Neural cell (in vitro differentiated cells): ENCODE results near the gene ZBTB7C.

Source experiments
- EZH2 ChIP-seq: fragments of 200-600, 300-800 bp; shearing (Covaris generic), sonication (generic); IDR thresholded peaks from 2 replicates; pipeline ENCODE4 v1.6.1; 2014; ENCODE audit warnings: antibody characterized with exemption, low read length, borderline replicate concordance, mild to moderate bottlenecking; ENCODE audit not compliant: insufficient read depth, poor library complexity, severe bottlenecking
- MXI1 ChIP-seq: fragments of 450-650 bp; conservative IDR thresholded peaks from 2 replicates; pipeline ENCODE4 v1.6.1; 2014; ENCODE audit warnings: antibody characterized with exemption, mild to moderate bottlenecking; ENCODE audit not compliant: poor library complexity, severe bottlenecking
- POLR2AphosphoS5 ChIP-seq: IDR thresholded peaks from 2 replicates; pipeline ENCODE4 v1.6.1; 2012
- REST ChIP-seq: IDR thresholded peaks from 2 replicates; pipeline ENCODE4 v1.6.1; 2012; ENCODE audit warnings: borderline replicate concordance
- TAF1 ChIP-seq: IDR thresholded peaks from 2 replicates; pipeline ENCODE4 v1.6.1; 2012; ENCODE audit warnings: low read depth
- TF ChIP-seq, protein P1 (sequence below): fragments of 450-650 bp; IDR thresholded peaks from 2 replicates; pipeline ENCODE4 v1.5.1; 2014; ENCODE audit warnings: antibody characterized with exemption, mild to moderate bottlenecking, moderate library complexity; ENCODE audit not compliant: poor library complexity, severe bottlenecking

GRCh38 chr18:48073211-48073930 lies 335.8 kb downstream of the ZBTB7C start:
- TF ChIP-seq, protein P1, sequence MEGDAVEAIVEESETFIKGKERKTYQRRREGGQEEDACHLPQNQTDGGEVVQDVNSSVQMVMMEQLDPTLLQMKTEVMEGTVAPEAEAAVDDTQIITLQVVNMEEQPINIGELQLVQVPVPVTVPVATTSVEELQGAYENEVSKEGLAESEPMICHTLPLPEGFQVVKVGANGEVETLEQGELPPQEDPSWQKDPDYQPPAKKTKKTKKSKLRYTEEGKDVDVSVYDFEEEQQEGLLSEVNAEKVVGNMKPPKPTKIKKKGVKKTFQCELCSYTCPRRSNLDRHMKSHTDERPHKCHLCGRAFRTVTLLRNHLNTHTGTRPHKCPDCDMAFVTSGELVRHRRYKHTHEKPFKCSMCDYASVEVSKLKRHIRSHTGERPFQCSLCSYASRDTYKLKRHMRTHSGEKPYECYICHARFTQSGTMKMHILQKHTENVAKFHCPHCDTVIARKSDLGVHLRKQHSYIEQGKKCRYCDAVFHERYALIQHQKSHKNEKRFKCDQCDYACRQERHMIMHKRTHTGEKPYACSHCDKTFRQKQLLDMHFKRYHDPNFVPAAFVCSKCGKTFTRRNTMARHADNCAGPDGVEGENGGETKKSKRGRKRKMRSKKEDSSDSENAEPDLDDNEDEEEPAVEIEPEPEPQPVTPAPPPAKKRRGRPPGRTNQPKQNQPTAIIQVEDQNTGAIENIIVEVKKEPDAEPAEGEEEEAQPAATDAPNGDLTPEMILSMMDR: no peak
- no peak for TF ChIP-seq EZH2
- TF ChIP-seq MXI1: no peak
- TF ChIP-seq TAF1: no peak
- TF ChIP-seq POLR2AphosphoS5: no peak
- no peak for TF ChIP-seq REST
